NCI-H1694 (cell line): ENCODE data around the gene MSI2.
A peak's percentile ranks its signal among the peaks of the same experiment; 100 is the strongest.

Source experiments
- DNase-seq: peaks from one replicate; lab custom pipeline; 2025; lab: John Stamatoyannopoulos, UW

MSI2 gene

DNA sequence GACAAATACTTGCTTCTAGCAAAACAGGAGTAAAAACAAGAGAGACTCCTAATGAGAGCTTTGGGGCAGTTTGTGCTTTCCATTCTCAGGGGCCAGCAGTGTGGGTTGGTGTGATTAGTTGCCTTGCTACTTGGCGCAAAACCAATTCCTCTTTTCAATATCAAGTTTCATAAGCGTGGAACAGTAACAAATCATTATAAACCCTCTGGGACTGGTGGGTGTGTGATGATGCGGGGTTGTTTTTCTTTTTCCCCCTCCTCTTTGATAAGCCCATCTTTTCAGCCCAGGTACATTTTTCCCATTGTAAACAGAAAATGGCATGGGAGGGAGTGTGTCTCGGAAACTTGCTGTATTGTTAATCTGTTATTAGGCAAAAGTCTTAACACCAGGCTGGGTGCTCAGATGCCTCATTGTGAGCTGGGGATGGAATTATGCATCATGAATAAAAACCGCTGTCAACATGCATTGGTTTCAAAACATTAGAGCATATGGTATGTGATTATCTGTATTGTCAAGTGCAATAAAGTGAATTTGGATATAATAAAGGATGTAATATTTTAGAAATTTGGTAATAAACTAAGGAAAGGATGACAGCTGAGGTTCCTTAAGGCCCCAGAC lies 322.4 kb downstream of the MSI2 start:
- DNase-seq, result peak; percentile 91

DNA sequence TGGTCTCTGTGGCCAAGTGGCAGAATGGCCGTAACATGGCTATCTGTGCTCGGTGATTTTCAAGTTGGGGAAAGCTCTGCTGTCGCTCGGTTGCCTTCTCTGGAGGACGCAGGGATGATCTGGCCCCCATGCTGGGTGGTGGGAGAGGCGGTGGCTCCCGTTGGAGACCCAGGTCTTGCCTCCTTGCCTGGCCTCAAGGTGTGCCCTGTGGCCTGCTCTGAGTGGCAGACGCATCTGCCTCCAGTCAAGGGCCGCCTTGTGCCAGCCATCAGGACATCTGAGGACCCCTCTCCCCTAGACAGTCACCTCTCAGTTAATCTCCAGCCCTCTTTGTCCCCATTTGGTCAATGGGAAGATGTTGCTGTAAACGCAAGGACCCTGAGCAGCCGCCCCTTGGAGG lies 322.9 kb downstream of the MSI2 start:
- DNase-seq, result no peak

DNA sequence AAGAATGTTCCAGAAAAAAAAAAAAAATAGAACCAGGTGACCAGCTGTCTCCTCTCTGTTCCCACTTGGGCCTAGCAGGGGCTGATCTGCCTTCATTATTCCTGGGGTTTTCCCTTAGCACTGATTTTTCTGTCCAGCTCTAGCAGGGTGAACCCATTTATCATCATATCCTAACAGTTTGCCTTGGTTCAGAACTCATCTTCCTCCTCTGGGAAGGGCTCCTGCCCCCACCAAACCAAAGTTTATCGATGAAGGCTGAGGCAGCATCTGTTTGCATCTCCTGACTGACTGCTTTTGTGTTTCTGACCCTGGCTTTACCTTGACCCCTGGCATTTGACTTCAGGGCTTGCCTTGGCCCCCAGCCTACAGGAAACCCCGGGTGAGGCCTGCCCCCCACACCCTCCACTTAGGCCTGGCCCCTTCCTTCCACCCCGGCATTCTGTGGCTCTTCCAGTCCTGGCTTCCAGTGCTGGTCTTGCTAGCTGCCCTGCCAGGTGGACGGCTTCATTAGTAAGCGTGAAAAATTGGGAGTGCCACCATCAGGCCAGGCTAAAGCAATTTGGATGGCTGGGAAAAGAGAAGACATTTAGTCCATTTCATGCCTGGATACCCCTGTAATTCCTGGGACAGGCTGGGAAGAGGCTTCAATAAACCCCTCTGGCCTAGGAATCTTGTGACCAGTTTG lies 323.9 kb downstream of the MSI2 start:
- no peak for DNase-seq

DNA sequence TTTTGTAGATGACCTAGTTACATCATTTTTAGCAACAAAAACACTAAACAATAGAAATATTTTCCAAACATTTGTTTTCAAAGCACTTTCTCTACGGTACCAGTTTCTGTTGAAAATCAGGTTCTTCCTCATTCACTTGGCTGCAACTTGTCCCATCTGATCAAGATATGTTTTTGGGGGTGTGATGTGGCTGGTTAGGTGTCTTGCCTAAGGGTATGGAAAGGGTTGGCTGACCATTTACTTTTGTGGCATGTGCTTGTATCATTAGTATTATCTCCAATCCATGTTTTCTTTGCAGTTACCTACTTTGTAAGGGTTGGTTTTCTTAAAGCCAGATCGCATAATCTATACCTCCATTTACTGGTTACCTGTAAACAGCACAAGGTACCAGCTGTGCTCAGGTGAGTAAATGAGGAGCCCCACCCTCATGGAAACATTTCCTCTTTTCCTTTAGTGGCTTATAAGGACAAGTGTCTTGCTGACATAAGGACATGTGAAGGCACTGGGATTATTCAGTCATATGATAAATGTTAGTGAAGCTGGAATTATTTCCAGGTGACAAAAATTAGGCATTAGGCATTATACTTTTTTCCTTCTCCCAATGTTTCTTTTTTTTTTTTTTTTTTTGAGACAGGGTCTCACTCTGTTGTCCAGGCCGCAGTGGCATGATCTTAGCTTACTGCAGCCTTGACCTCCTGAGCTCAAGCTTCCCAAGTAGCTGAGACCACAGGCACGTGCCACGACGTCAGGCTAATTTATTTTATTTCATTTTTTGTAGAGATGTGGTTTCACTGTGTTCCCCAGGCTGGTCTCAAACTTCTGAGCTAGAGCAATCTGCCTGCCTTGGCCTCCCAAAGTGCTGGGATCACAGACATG lies 326.8 kb downstream of the MSI2 start:
- DNase-seq, result no peak

DNA sequence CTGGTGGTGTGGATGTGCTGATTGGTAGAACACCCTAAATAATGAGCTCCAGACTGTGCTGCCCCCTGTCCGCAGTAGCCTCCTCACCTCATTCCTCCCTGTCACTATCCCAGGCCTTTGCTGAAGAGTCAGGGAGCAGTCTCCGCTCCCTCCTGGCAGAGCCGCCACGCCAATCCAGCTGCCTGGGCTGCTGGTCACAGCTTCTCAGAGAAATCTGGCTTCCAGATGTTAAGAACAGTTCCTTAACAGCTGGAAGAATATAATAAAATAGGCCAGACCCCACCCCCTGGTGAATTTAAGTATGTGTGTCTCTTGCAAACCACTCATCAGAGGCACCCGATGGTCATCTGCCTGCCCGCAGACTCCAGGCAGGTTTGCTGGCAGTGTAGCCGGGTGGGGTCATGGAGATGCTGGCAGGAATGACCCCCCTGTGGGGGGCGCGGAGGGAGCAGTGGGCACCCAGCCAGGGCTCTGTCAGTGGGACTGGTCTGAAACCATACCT lies 327.8 kb downstream of the MSI2 start:
- DNase-seq, result no peak

DNA sequence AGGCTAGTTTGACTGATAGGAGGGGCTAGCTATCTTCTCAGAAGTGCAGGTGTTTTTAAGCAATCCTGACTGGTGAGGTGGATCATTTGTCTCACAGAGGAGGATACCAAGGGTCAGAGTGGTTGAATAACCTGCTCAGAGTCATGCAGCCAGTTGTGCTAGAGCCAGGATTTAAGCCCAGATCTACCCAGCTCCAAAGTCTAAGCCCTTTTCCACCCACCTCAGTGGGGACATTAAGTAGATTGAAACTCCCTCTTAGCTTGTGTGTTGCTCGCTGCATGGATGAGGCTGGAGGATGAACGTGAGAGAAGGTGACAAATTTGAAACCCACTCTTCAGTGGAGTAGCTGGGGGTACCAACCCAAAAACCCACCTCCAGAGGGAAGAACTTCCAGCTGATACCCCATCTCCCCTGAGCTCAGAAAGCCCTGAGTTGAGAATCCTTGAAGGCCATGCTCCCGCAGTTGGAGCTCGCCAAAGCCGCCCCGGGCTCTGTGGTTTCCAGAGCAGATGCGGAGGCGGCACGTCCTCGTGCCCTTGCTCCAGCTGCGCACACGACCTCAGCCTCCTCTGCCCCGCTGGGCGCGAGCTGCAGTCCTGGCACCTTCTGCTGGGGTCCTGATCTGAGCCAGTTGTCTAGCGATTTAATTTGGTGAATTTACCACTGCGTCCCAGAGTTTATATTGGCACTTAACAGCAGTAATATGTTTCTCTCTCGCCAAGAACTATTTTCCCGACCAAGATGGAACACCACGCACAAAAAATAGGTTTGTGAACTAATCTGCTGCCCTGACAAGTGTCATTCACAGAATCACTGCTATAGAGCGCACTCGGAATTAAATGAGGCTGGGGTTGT lies 329.2 kb downstream of the MSI2 start:
- DNase-seq, result peak; percentile 70

DNA sequence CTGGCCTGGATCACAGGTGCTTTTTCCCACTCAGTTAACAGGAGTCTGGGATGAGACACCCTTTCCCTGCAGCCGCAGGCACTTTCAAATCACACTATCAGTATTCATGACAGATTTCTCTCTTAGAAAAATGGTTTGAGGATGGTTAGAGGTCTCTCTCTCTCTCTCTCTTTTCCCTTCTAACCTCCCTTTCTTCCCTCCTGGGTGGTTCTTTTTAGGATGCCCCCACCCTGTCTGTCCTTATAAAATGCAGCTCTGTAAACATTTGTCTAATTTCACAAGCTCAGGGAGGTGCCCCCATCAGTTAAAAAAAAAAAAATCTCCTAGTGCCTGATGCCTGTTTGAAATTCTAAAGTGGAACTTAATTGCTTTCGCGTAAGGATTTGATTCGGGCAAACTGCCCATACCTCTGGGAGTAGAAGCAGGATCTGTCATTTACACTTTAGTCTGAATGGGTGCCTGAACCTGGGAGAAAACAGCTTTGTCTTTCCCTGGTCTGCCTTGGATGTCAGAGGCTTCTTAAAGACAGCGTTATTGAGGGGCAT lies 329.9 kb downstream of the MSI2 start:
- DNase-seq, result no peak

DNA sequence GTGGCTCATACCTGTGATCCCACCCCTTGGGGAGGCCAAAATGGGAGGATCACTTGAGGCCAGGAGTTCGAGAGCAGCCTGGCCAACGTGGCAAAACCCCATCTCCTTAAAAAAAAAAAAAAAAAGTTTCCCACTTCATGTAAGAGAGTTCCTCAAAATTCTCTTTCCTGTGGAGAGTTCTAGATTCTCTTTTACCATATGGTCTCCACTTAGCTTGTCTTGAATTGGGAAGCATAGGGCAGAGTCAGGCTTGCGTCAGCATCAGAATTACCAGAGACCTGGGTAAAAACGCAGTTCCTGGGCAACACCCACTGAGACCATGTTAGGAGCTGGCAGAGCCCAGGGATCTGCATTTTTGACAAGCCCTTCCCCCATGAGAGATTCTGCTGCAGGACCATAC lies 330.4 kb downstream of the MSI2 start:
- no peak for DNase-seq

DNA sequence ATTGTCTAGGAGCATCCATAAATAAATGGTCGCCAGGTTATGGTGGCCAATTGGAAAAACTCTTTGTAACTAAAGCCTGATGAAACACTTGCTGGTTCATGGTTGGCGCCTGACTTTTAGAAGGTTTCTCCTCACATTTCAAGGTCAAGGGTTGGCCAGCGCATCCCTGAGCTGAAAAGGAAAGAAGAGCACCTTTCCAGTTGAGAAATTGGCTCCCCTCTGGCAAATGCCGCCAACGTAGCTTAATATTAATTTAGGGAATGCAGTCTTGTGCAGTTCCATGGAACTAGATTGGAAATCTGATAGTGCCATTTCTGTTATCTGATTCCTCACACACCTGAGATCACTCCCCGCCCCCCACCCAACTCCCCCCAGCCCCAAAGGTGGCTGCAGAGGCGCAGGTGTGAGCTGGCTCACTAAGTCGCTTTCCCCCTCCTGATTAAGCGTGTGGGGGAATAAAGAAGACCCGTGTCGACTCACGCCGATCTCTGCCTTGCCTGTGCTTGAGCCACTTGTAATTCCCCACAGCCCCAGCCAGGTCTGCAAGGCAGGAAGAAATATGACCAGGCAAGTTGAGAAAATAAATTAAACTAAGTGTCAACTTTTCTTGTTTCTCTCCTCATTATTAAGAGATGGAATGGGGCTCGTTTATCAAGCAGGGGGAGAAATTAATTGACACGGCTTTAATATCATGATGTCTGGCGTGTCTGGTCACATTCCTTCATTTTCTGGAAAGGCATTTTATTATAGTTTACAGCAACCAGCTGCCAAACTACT lies 331.1 kb downstream of the MSI2 start:
- no peak for DNase-seq

DNA sequence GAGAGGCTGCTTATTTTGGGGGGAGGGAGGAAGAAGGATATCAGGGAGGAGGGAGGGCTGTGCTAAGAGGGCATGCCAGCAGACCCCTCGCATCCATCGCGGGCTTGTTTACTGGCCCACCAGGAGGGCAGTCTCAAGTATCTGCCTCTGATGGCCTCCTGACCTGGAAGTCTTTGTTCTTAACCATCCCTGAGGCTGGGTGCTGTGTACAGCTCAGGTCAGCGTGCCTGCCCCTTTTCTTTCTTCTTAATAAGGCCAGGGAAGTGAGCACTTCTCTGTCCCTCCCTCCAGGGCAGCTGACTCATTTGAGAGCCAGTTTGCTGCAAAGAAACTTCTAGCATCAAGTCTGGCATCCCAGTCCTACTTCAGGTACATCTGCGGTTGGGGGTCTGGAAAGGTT lies 331.8 kb downstream of the MSI2 start:
- DNase-seq, result no peak

DNA sequence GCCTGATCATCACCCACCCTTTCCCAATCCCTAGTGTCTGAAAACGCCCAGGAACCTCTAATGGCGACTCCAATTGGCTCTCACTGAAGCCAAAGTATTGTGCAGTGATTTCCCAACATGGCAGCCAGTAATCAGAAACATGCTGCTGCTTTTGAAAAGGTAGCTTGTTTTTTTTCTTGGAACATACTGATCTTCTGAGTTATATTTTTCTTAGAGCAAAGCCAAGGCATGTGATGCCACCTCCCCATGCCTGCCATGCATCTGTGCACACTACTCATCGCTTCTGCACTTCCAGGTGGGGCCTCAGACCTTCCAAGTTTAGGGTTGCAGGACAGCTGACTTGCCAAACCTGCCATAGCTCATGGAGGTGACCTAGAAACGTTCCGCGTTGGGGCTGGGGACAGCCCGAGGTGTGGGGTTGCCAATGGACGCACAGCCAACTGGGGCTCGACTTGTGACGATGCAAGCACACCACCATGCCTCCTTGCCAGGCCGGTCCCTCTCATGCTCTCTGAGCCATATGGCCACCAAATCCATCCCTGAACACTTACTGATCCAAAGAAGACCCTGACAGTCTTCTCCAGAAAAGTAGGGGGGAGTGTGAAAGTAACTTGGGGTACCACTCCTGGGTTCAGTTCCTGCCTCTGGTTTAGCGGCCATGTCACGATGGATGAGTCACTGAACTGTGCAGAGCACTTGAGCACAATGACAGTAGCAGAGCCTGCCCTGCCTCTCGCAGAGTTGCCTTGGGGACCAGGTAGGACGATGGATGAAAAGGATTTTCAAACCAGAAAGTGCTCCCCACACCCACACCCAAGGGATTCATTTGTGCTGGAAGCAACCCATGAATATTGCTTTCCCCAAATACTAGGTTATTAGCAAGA lies 333.1 kb downstream of the MSI2 start:
- DNase-seq, result no peak

DNA sequence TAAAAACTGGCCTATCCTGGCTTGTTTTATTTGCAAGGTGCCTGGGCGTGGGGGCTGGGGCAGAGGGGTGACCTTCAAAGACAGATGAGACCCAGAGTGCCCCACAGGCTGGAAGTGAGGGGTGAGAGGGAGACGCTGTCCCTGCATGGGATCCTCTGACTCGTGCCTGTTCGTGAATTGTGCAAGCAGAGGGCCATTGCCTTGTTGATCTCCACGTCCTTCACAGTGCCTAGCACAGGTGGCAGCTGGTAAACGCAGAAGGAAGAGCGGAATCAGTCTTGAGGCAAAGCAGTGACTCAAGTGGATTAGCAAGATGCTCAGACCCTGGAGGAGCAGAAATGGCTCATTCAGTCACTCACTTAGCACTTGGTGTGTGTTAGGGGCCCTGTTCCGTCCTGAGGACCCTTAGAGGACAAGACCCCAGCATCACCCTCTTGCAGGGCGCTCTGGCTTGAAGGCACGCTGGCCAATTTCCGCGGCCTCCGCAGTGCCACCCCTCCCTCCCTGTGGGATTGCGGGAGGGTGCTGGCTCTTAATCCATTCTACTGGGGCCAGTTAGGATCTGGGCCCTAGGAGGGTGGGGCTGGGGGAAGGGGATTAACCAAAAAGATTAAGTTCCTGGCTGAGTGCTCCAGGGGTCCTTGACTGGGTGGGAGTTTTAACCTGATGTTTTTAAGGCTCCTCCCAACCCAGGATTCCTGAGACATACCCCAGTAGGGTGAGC lies 337.6 kb downstream of the MSI2 start:
- no peak for DNase-seq

DNA sequence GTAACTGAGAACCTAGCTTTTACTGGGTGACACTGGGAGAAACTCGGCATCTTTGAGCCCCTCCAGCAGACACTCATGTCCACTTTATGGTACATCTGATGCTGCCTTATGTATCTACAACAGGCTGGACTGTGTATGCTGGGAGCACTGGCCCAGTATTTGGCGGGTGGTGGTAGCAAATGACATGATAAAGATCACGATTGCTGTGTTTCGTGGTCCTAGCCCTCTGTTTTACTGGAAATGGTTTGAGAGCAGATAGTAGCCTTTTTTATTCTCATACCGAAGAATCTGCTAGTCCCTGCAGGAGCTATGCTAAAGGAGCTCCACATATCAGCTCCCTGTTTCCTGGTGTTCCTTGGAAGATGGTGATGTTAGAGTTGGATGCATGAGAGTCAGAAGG lies 338.4 kb downstream of the MSI2 start:
- no peak for DNase-seq

DNA sequence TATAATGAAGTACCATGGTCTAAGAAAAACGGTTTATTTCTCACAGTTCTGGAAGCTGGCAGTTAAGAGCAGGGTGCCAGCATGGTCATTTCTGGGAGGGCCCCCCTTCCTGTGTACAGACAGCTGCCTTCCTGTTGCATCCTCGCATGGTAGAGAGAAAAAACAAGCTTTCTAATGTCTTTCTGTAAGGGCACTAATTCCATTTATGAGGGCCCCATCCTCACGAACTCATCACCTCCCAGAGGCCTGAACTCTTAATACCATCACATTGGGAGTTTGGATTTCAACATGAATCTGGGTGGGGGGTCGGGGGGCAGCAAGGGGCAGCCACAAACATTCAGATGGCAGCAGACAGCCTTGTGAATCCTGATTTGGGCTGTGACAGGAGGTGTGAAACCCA lies 339.1 kb downstream of the MSI2 start:
- no peak for DNase-seq

DNA sequence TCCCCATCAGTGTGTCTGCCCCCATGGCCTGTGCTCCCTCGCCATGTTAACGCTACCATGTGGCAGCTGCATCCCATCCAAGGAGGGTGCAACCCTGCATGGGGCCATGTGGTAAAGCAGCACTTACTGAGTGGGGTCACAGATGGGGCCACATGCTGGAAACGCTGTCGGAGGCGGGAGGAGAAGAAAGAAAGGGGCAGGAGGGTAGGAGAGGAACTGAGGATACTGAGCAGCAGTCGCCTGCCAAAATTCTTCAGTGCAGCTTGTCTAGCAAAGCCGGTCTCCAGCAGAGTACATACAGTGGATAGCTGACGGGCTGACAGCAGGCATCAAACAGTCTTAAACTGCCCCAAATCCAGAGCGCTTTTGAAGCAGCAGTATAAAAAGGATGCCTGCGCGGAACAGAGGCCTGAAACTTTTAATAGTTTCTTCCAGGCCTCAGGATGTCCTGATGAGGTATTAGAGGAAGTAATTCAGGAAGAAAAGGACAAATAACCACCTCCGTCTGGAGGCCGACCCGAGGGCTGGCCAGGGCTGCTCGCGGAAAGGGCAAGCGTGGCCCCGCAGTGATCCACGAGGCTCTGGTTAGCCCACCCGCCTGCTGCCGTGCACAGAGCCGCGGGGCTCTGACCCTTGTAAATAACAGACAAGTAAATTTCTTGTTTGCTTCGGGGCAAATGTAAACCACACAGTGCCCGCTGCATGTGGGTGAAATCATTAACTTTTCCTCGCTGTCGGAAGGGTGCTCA lies 339.8 kb downstream of the MSI2 start:
- no peak for DNase-seq

DNA sequence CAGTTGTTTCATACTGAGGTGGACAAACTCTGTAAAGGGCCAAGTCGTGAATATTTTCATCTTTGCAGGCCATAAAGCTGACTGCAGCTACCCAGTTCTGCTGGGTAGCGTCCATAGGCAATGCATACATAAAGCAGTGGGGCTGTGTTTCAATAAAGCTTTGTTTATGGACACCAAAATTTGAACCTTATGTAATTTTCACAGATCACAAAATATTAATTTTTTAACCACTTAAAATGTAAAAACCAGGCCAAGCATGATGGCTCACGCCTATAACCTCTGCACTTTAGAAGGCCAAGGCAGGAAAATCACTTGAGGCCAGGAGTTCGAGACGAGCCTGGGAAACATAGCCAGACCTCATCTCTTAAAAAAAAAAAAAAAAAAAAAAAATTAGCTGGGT lies 340.8 kb downstream of the MSI2 start:
- DNase-seq, result no peak

DNA sequence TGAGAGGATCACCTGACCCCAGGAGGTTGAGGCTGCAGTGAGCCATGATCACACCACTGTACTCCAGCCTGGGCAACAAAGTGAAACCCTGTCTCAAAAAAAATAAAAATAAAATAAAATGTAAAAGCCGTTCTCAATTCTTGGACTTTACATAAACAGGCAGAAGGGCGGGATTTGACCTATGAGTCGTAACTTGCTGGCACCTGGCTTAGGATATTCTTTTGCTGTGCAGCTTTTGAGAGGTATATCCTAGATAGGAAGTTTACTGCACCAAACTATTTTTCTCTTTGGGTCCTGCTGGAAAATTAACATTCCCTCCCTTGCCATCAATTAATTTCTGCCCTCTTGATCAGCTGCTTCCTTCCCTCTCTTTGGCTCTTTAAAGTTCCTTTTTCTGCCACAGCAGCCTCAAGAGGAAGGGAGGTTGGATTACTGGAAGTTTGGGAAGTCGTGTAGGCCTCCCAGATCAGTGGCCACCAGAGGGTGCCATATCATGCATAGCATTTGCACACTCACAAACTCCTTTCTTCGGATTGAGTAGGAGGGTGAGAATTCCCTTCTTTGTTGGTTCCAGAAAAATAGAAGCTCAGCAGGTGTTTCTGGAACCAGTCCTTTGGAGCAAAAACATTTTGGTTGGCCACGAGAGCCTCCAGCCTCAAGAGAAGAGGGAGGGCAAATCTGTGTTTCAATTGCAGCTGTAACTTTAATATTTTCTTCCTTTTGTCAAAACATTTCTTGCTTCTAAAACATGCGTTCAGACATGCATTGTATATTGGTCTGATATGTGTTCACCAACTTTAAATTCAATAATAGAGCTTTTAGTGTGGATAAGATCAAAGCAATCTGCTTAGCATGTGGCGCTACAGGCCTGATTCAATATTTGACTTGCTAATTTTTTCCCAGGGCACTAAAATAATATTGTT lies 341.5 kb downstream of the MSI2 start:
- peak; percentile 81 for DNase-seq
